HG03060 (cell line): ENCODE results near the gene SLC9A8.
"Not testable (repeated sequence)": the region's sequence is repeated elsewhere in the genome, so short reads cannot be mapped to it uniquely, and the experiment has no call there.

Source experiments
- ATAC-seq: cut with Tn5 transposase; IDR thresholded peaks from one replicate; pipeline ENCODE4 v1.9.1; 2021; ENCODE audit warnings: low read depth, moderate number of reproducible peaks; ENCODE audit not compliant: unreplicated experiment

The SLC9A8 gene

DNA sequence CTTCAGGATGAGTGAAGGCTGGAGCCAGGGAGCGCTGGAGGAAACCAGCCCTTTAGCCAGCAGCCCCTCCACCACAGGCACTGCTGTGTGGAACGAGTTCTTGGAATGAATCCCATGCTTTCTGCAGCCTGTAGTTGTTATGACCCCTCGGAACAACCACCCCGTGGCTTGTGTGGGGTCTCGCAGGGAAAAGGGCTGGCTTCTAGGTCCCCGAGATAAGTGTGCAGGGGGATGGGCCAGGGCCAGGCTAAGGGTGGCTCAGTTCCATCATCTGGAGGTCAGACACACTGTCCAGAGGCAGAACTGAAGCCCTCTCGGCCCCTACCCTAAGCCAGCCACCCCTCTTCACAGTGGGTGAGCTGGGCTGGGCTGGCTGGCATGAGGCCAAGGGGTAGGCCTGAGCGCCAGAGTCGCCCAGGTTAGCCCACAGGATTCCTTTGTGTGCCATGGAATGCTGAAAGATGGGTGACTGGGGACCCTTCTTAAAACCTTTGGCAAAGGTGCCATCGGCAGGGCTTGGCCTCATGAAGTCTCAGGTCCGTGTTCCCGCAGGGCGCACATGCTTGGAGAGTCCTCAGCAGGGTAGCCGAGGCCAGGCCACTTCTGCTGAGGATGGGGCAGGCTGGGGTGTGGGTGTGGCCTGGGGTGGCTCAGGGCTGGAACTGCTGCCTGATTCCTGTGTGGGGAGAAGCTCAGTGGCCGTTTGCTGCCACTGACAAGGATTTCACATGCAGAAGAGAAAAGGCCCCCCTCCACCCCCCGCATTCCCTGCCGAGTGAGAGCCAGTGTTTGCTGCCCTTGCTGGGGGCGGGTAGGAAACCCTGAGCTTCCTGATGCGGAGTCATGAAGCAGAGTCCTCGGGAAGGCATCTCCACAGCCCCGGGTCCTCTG, 78.1 kb downstream of the SLC9A8 start:
- no peak for ATAC-seq

DNA sequence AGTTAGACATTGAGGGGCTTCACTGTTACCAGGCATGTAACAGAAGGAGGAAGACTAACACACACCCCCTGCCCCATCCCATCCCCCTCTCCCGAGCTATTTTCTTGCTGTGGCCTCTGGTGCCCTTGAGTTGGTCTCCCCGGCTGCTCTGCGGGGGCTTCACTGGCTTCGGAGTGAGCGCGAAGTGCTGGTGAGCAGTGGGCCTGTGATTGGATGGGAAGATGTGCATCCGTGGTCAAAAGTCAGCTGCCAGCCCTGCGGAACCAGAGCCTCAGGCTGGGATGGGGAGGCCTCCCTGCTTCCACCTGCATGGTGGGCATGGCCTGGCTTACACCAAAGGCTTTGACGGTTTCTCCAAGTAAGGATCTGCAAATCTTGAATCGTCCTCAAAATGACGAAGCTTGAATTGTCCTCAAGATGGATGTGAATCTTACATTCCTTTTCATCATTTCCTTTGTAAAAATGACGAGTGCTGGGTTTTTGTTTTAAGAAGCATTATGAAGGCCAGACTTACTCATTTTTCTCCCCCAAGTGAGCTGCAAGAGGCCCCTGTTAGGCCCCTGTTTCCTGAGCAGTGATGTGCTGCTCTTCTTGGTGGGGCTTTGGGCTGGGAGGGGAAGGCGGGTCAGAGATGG, 79.0 kb downstream of the SLC9A8 start:
- ATAC-seq: no peak

DNA sequence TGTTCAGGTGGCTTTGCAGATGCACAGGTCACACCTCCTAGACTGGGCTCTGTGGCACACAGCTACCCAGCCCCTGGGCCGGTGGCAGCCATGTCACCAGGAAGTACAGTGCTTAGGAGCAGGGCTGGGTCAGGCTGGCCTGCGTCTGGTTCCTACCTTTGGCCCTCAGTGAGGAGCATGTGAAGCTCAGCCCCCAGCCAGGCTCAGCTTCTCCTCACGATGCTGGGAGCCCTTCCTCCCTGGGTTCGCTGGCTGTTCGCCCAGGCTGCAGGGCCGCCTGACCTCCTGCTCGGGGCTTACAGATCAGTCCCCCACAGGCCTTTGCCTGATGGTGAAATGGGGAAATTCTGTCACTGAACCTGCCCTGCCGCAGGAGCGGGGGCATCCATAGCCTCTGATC, 79.6 kb downstream of the SLC9A8 start:
- ATAC-seq: no peak

DNA sequence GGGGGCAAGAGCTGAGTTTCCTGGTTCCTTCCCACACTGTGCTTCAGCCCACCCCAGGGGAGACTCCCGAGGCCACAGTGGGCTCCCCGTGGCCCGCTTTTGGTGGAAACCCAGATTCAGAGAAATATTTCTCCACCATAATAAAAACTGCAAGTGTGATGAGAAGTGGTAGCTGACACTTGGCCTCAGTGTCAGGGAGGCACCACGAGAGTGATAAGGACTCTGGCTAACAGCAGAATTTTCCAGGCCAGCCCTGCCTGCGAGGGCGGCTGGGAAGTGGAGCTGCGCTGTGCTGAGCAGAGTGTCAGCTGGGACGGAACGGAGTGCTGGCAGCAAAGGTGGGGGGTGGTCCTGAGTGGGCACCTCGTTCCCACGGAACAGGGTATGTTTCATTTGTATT, 80.2 kb downstream of the SLC9A8 start:
- no peak for ATAC-seq

DNA sequence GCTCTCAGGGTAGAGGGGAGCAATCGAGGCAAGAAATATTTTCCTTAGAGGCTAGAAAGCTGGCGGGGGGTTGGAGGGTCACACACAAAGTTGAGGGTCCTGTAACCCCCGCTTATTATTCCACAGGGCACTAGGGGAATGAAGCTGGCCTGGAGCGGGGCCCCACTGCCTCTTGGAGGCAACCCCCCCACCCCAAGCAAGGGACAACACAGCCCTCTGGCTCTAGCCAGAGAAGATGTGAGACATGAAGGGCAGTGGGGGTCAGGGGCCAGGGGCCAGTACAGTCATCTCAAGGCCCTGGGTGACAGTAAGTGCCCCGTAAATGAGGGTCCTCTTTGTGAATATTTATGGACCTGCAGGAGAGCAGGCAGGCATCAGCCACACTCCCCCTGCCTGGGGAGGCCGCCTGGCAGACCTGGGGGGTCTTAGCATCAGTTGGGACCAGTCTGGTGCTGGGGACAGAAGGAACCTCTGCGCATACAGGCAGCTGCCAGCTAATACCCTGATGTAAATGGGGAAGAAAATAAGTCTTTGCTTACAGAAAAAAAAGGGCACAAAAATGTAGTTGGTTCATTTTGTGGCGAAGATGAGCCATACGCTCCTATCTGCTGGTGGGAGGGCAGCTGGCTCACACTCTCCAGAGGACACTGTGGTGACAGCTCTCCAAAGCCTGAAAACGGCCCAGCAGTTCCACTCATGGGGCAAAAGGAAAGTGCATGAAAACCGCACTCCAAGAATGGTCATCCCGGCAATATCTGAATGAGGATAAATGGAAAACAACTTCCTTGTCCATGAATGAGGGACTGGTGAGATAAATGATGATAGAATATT, 80.8 kb downstream of the SLC9A8 start:
- ATAC-seq: no peak

- no peak for ATAC-seq
Observed at GRCh38 chr20:49894073-49894470, 81.4 kb downstream of the SLC9A8 start.

GRCh38 chr20:49895474-49896093, 83.0 kb downstream of the SLC9A8 start:
- ATAC-seq: not testable (repeated sequence)

- ATAC-seq: no peak
Observed at GRCh38 chr20:49896204-49896603, 83.6 kb downstream of the SLC9A8 start.

- no peak for ATAC-seq
Observed at GRCh38 chr20:49899541-49900383, 87.1 kb downstream of the SLC9A8 start.

DNA sequence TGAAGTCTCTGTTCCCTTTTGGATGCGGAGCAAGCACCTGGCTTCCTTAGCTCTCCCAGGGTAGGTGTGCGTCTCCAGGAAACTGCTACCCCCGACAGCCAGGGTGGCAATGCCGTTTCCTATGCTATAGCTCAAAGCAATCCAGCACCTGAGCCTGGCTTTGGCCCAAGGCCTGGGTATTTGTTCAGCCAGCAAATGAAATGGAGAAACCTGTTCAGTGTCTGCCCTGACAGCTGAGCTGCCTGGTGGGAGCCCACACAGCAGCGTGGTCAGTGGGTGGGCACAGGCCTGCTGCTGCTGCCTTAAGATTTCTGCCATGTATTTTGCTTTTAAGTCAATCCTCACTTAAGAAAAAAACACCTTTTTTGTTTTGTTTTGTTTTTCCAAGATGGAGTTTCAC, 89.0 kb downstream of the SLC9A8 start:
- ATAC-seq: no peak

DNA sequence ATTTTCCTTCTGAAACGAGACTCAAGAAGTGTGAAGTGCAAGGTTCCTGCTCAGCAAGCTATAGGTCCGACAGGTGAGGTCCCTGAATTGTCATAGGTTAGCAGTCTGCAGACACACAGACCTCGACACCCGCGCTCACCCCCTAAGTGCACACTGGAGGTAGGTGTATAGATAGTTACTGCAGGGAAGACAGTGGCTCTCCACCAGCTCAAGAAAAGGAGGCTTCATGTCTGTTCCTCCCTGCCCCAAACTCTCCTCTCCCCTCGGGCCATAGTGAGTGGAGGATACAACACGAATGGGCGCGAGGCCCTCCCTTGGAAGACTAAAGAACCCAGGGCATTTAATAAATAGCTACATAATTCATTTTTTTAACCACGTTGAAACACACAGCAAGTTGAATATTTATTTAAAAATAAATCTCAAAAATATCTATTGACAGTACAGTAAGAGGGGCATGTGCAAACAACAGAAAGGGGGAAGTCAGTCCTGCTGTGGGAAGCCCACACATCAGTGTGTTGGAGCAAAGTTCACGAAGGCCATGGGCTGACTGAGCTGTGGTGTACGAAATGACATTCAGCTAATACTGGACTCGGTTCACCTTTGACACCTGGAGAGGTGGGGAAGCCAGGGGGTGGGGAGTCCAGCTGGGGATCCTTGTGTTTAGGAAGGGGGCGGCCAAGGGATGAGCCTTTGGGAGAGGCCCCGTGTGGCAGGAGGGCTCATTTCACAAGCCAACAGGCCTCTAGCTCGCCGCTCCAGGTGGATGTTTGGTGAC, 92.0 kb downstream of the SLC9A8 start:
- no peak for ATAC-seq

- ATAC-seq: no peak
Observed at GRCh38 chr20:49905415-49906091, 92.9 kb downstream of the SLC9A8 start.

DNA sequence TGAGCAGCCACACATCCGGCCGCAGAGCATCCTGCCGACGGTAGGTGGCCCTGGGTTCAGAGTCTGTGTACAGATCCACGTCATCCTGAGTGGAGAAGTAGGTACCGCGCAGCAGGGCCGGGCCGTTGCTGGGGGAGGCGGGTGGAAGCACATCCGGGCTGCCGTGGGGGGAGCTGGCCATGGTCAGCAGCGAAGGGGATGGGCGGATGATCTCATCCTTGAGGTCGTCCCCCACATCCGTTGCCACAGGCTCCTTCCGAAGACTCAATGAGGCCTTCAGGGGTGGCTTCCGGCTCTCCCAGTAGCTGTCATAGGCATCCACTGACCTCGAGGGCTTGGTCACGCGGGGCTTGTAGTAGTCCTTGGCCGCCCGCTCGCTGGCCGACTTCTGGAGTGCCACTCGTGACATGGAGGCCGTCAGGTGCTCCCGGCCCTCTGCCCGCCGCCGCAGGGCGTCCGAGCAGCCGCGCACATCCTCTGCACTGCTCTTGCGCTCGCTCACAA, 93.5 kb downstream of the SLC9A8 start:
- ATAC-seq: no peak

GRCh38 chr20:49906615-49907154, 94.1 kb downstream of the SLC9A8 start:
- ATAC-seq: no peak

DNA sequence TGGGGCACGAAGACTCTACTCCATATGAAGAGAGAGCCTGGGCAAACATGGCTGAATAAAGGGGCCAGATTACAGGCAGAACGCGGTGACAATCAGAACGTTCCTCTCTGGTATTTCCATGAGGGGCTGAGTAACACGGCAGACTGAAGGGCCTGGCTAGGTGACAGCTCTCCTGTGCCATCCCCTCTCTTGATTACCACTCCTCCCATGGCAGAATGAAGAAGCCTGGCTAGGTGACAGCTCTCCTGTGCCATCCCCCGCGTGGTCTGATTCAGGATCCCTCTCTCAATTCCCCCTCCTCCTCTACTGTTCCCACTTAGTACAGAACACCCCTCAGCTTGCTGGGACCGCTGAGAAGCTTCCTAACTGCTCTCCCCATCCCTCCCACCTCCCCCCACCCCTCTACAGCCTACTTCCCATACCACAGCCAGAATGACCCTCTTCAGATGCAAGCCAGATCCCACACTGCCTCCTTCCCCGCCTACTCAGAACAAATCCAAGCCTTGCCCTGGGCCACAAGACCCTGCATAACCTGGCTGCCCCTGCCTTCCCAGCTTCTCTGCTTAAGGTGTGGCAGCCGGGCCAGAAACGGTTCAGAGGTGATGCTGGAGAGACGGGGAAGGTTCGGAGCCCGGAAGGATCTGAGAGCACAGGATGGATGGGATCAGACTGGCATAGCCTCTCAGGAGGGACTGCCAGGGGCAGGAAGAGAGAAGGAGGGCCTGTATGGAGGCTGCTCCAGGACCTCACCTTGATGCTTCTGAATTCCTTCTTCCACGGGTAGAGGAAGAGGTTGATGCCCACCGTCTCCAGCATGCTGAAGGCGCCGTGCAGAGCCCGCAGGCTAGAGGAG, 95.0 kb downstream of the SLC9A8 start:
- ATAC-seq: no peak

GRCh38 chr20:49908258-49908565, 95.6 kb downstream of the SLC9A8 start:
- no peak for ATAC-seq
